ELR (cell line): ENCODE data around the gene TFDP3.

Experiments used
- DNase-seq: peaks from one replicate; pipeline ENCODE4 v3.0.0-alpha.2; 2015; ENCODE audit warnings: low read depth

TFDP3 gene

GRCh38 chrX:133218329-133218728 is at the start of gene TFDP3:
TFDP3 (minus strand) TSS chrX:133218354; CDS start chrX:133218259, 95 bp downstream.
- DNase-seq = no peak

GRCh38 chrX:133267621-133268020 is 49.5 kb upstream of the TFDP3 start:
- DNase-seq = no peak

- no peak for DNase-seq
Measured at GRCh38 chrX:133265331-133265730, 47.2 kb upstream of the TFDP3 start.

- no peak for DNase-seq
Measured at GRCh38 chrX:133258481-133258880, 40.3 kb upstream of the TFDP3 start.

- no peak for DNase-seq
Measured at GRCh38 chrX:133254666-133255065, 36.5 kb upstream of the TFDP3 start.

GRCh38 chrX:133251204-133251603 is 33.0 kb upstream of the TFDP3 start:
- no peak for DNase-seq

- DNase-seq = no peak
Measured at GRCh38 chrX:133250184-133251100, 32.3 kb upstream of the TFDP3 start.

- DNase-seq = no peak
Measured at GRCh38 chrX:133249266-133250058, 31.3 kb upstream of the TFDP3 start.

- no peak for DNase-seq
Measured at GRCh38 chrX:133248177-133248576, 30.0 kb upstream of the TFDP3 start.

- no peak for DNase-seq
Measured at GRCh38 chrX:133246921-133247320, 28.8 kb upstream of the TFDP3 start.

- no peak for DNase-seq
Measured at GRCh38 chrX:133235830-133236229, 17.7 kb upstream of the TFDP3 start.

GRCh38 chrX:133232331-133232730 is 14.2 kb upstream of the TFDP3 start:
- no peak for DNase-seq

- no peak for DNase-seq
Measured at GRCh38 chrX:133229361-133229760, 11.2 kb upstream of the TFDP3 start.

GRCh38 chrX:133215747-133216146 is 2.4 kb downstream of the TFDP3 start:
- DNase-seq = no peak

GRCh38 chrX:133215017-133215416 is 3.1 kb downstream of the TFDP3 start:
- DNase-seq = no peak

GRCh38 chrX:133214301-133214700 is 3.9 kb downstream of the TFDP3 start:
- no peak for DNase-seq

GRCh38 chrX:133213117-133213516 is 5.0 kb downstream of the TFDP3 start:
- DNase-seq = no peak

- DNase-seq = no peak
Measured at GRCh38 chrX:133207751-133208150, 10.4 kb downstream of the TFDP3 start.

- no peak for DNase-seq
Measured at GRCh38 chrX:133191739-133192039, 26.5 kb downstream of the TFDP3 start.

- DNase-seq = no peak
Measured at GRCh38 chrX:133190877-133191738, 27.0 kb downstream of the TFDP3 start.

- no peak for DNase-seq
Measured at GRCh38 chrX:133189195-133189594, 29.0 kb downstream of the TFDP3 start.

- DNase-seq = no peak
Measured at GRCh38 chrX:133188631-133189030, 29.5 kb downstream of the TFDP3 start.
